Measurements from ENCODE around the gene CHI3L1. TPM values are rescaled to one million over a fixed set of nuclear protein-coding genes. Genes with fewer than 3 reads are reported as not detected.

Gene CHI3L1
- total RNA-seq, 6 experiments from 2014 or later = not detected

- no peak for DNase-seq
- no peak overlapping the region for H3K27ac Mint-ChIP-seq
Measured at GRCh38 chr1:203138066-203138465, 48.4 kb downstream of the CHI3L1 start.

GRCh38 chr1:203137324-203137723, 49.2 kb downstream of the CHI3L1 start:
- Mint-ChIP-seq H3K27me3 (ENCODE audit: insufficient read depth) (peaks cover 2% of the 10 kb centered on the region; the same call in 1 of the 2 replicates), H3K9me3 (no peaks in the 10 kb centered on the region), H3K27ac (no peak overlapping the region), H3K4me3 (no peak overlapping the region), H3K4me1 (ENCODE audit: low read depth) (peaks cover 14% of the 10 kb centered on the region; the same call in 1 of the 2 replicates), H3K36me3 (ENCODE audit: low read depth) (no peaks in the 10 kb centered on the region)
- no peak for DNase-seq
- TF ChIP-seq, protein P1, sequence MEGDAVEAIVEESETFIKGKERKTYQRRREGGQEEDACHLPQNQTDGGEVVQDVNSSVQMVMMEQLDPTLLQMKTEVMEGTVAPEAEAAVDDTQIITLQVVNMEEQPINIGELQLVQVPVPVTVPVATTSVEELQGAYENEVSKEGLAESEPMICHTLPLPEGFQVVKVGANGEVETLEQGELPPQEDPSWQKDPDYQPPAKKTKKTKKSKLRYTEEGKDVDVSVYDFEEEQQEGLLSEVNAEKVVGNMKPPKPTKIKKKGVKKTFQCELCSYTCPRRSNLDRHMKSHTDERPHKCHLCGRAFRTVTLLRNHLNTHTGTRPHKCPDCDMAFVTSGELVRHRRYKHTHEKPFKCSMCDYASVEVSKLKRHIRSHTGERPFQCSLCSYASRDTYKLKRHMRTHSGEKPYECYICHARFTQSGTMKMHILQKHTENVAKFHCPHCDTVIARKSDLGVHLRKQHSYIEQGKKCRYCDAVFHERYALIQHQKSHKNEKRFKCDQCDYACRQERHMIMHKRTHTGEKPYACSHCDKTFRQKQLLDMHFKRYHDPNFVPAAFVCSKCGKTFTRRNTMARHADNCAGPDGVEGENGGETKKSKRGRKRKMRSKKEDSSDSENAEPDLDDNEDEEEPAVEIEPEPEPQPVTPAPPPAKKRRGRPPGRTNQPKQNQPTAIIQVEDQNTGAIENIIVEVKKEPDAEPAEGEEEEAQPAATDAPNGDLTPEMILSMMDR (IDR thresholded peaks at IDR 0.05) = no peak

More at GRCh38 chr1:203138066-203138465, 48.4 kb downstream of the CHI3L1 start:
- no peaks in the 10 kb centered on the region for H3K36me3 Mint-ChIP-seq (ENCODE audit: low read depth)
- TF ChIP-seq, protein P1 (IDR thresholded peaks at IDR 0.05) = no peak
- H3K27me3 Mint-ChIP-seq (ENCODE audit: insufficient read depth) = peaks cover 2% of the 10 kb centered on the region; the same call in 1 of the 2 replicates
- H3K4me3 Mint-ChIP-seq = no peak overlapping the region
- no peaks in the 10 kb centered on the region for H3K9me3 Mint-ChIP-seq
- peaks cover 14% of the 10 kb centered on the region; the same call in 1 of the 2 replicates for H3K4me1 Mint-ChIP-seq (ENCODE audit: low read depth)

GRCh38 chr1:203136409-203137042, 50.0 kb downstream of the CHI3L1 start:
- Mint-ChIP-seq H3K9me3 (no peaks in the 10 kb centered on the region), H3K36me3 (ENCODE audit: low read depth) (no peaks in the 10 kb centered on the region), H3K4me1 (ENCODE audit: low read depth) (peaks cover 14% of the 10 kb centered on the region; the same call in 1 of the 2 replicates), H3K27me3 (ENCODE audit: insufficient read depth) (peaks cover 2% of the 10 kb centered on the region; the same call in 1 of the 2 replicates), H3K4me3 (no peak overlapping the region), H3K27ac (no peak overlapping the region)
- no peak for DNase-seq
- TF ChIP-seq, protein P1 (IDR thresholded peaks at IDR 0.05) = no peak

DNA sequence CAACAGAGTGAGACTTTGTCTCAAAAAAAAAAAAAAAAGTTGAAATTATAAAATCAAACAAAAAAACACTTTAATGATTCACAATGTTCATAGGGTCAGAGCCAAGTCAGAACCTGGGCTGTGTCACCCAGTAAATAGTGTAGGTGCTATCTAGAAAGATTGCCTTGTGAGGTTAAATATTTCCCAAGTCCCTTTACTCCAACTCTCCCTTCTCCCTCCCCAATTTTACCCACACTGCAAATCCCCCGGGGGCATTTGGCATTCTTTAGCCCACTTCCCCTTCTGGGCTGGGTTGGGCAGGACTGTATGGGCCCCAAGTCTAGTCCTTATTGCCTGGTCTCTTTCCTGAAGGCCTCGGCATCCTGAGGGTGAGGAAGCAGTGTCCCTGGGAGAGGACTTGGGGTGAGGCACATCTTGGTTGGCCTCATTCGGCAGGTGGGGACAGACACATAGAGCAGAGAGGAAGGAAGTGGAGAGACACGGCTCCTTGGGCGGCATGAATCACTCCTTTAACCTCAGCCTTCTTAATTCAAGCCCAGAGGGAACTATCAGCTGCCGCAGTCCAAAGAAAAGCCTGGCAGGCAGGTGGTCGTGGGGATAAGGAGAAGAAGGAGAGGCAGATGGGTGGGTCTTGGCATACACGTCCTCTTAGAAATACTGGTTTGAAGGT, 50.7 kb downstream of the CHI3L1 start:
- H3K27ac Mint-ChIP-seq = no peak overlapping the region
- TF ChIP-seq, protein P1 (IDR thresholded peaks at IDR 0.05) = no peak
- no peaks in the 10 kb centered on the region for H3K9me3 Mint-ChIP-seq
- H3K4me1 Mint-ChIP-seq (ENCODE audit: low read depth) = peaks cover 14% of the 10 kb centered on the region; the same call in 1 of the 2 replicates
- H3K27me3 Mint-ChIP-seq (ENCODE audit: insufficient read depth) = peaks cover 2% of the 10 kb centered on the region; the same call in 1 of the 2 replicates
- no peak overlapping the region for H3K4me3 Mint-ChIP-seq
- no peaks in the 10 kb centered on the region for H3K36me3 Mint-ChIP-seq (ENCODE audit: low read depth)
- DNase-seq = no peak

DNA sequence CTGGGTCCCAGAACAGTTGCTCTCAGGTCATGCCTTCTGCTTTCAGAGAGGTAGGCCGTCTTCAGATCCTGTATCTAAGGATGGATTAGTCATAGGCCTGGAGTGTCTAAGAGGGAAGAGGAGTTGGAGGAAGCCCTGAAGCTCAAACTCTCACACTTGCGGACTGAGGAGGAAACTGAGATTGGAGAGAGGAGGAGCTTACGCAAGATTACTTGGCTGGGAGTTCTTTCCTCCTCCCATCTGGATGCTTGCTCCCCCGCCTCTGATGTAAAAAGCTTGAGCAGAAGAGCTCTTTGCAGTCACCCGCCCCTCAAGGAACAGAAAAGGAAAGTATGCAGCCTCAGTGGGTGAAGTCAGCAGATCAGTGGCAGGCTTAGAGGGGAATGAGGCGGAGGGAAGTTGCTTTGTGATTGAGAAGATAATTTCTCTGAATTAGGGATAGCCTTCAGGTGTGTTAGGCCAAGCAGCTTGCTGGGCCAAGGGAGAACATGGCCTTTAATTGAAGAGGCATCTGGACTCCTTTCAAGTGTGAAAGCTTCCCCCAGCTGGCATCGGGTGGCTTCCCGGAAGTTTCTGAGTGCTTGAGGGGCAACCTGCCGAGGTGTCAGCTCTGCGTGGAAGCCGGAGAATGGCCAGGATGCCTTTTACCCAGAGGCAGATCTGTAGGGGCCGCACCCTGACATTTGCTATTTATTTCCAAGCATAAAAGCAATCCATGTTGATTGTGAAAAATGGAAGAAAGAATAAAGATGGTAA, 52.4 kb downstream of the CHI3L1 start:
- no peaks in the 10 kb centered on the region for H3K9me3 Mint-ChIP-seq
- no peaks in the 10 kb centered on the region for H3K36me3 Mint-ChIP-seq (ENCODE audit: low read depth)
- H3K27me3 Mint-ChIP-seq (ENCODE audit: insufficient read depth) = peaks cover 7% of the 10 kb centered on the region
- H3K4me1 Mint-ChIP-seq (ENCODE audit: low read depth) = peaks cover 14% of the 10 kb centered on the region; the same call in 1 of the 2 replicates
- no peak overlapping the region; the same call in 1 of the 2 replicates for H3K27ac Mint-ChIP-seq
- no peak overlapping the region for H3K4me3 Mint-ChIP-seq
- DNase-seq = no peak
- TF ChIP-seq, protein P1 (IDR thresholded peaks at IDR 0.05) = no peak
